ENCODE measurements around the gene SLC6A11. TPM values are rescaled to one million over a fixed set of nuclear protein-coding genes. Genes with fewer than 3 reads are reported as not detected.

SLC6A11 gene
- total RNA-seq, 2 experiments from 2014 or later: not detected

DNA sequence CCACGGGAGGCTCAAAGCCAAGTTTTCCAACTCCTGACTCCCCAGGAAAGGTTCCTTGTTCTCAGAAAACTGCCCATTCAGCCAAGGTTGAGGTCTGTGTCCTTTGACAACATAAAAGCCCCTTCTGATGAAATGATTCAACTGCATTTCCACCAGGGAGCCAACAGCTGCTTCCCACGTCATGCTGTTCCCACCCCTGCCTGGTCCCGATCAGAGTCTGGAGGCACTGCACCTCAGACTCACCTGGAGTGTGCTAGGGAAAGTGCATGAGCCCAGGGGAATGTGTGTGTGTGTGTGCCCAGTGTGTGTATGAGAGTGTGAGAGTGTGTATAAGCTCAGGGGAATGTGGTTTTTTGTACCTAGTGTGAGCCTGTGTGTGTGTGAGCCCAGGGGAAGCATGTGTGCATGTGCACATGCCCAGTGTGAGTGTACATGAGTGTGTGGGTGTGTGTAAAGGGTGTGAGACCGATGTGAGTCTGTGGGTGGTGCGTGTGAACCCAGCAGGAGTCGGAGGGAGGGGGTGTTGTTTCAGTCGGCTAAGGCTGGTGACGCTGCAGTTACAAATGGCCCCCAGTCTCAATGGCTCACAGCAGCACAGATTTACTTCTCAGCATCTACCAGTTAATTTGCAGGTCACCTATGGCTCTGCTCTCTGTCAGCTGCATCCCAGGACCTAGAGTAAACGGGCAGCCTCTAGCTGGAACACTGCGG, 156.2 kb downstream of the SLC6A11 start:
- intact Hi-C loops (cut with DNase I, micrococcal nuclease): no loop called here
- no peaks in the 10 kb centered on the region for H3K4me1 ChIP-seq (ENCODE audit: insufficient read depth, low read length)
- H3K27me3 ChIP-seq (ENCODE audit: control insufficient read depth in 1 of 2, insufficient read depth in 2 of 2, low read length in 2 of 2): peaks cover 4 to 8% of the 10 kb centered on the region in 2 experiments
- no peaks in the 10 kb centered on the region for H3K36me3 ChIP-seq (ENCODE audit: insufficient read depth, low read length)
- Mint-ChIP-seq H3K27ac (no peak overlapping the region), H3K4me1 (ENCODE audit: low read depth) (no peaks in the 10 kb centered on the region), H3K27me3 (peaks cover 41% of the 10 kb centered on the region), H3K4me3 (no peak overlapping the region), H3K9me3 (no peaks in the 10 kb centered on the region), H3K36me3 (ENCODE audit: low read depth) (no peaks in the 10 kb centered on the region)
- CTCF ChIA-PET: no interaction called here
- ATAC-seq (ENCODE audit: poor library complexity) (no peak), DNase-seq (no peak)
- TF ChIP-seq, protein P1, sequence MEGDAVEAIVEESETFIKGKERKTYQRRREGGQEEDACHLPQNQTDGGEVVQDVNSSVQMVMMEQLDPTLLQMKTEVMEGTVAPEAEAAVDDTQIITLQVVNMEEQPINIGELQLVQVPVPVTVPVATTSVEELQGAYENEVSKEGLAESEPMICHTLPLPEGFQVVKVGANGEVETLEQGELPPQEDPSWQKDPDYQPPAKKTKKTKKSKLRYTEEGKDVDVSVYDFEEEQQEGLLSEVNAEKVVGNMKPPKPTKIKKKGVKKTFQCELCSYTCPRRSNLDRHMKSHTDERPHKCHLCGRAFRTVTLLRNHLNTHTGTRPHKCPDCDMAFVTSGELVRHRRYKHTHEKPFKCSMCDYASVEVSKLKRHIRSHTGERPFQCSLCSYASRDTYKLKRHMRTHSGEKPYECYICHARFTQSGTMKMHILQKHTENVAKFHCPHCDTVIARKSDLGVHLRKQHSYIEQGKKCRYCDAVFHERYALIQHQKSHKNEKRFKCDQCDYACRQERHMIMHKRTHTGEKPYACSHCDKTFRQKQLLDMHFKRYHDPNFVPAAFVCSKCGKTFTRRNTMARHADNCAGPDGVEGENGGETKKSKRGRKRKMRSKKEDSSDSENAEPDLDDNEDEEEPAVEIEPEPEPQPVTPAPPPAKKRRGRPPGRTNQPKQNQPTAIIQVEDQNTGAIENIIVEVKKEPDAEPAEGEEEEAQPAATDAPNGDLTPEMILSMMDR (IDR thresholded peaks at IDR 0.05): no peak
- no peak overlapping the region for H3K4me3 ChIP-seq (ENCODE audit: low read length)
- H3K27ac ChIP-seq (ENCODE audit: low read depth in 1 of 2, low read length in 2 of 2): no peak overlapping the region
- no peaks in the 10 kb centered on the region for H3K9me3 ChIP-seq (ENCODE audit: control insufficient read depth in 1 of 2, insufficient read depth in 1 of 2, low read length in 2 of 2)
- POLR2A ChIA-PET: no interaction called here

DNA sequence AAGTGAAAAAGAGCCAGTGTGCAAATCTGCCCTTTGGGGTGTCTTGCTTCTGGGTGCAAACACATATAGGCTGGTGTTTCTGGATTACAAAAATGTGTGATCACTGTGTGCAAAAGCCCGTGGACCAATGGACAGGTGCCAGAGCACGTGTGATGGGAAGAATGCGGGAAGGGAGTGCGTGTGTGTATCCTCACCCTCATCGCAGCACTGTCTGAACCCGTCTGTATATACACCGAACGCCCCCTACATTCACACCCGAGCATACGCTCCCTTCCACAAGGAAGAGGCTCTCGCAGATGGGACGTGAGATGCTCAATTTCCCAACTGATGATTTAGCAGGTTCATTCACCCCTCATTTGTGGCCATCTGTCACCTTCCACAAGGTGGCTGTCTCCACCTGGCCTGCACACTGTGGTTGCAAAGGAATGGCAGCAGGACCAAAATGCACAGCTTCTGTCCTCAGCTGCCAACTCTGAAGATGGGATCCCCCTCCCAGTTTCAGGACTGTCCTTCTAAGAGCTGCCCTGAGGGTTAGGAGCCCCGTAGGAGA, 157.1 kb downstream of the SLC6A11 start:
- intact Hi-C loops (cut with DNase I, micrococcal nuclease): no loop called here
- Mint-ChIP-seq H3K27me3 (peaks cover 48% of the 10 kb centered on the region), H3K4me3 (no peak overlapping the region), H3K9me3 (no peaks in the 10 kb centered on the region), H3K27ac (no peak overlapping the region), H3K4me1 (ENCODE audit: low read depth) (no peaks in the 10 kb centered on the region), H3K36me3 (ENCODE audit: low read depth) (no peaks in the 10 kb centered on the region)
- ChIA-PET POLR2A (no interaction called here), CTCF (no interaction called here)
- TF ChIP-seq, protein P1 (IDR thresholded peaks at IDR 0.05): no peak
- no peaks in the 10 kb centered on the region for H3K9me3 ChIP-seq (ENCODE audit: control insufficient read depth in 1 of 2, insufficient read depth in 1 of 2, low read length in 2 of 2)
- peaks cover 4 to 8% of the 10 kb centered on the region in 2 experiments for H3K27me3 ChIP-seq (ENCODE audit: control insufficient read depth in 1 of 2, insufficient read depth in 2 of 2, low read length in 2 of 2)
- H3K4me3 ChIP-seq (ENCODE audit: low read length): no peak overlapping the region
- no peak for ATAC-seq (ENCODE audit: poor library complexity)
- no peak for DNase-seq
- no peaks in the 10 kb centered on the region for H3K36me3 ChIP-seq (ENCODE audit: insufficient read depth, low read length)
- H3K4me1 ChIP-seq (ENCODE audit: insufficient read depth, low read length): no peaks in the 10 kb centered on the region
- H3K27ac ChIP-seq (ENCODE audit: low read depth in 1 of 2, low read length in 2 of 2): no peak overlapping the region

DNA sequence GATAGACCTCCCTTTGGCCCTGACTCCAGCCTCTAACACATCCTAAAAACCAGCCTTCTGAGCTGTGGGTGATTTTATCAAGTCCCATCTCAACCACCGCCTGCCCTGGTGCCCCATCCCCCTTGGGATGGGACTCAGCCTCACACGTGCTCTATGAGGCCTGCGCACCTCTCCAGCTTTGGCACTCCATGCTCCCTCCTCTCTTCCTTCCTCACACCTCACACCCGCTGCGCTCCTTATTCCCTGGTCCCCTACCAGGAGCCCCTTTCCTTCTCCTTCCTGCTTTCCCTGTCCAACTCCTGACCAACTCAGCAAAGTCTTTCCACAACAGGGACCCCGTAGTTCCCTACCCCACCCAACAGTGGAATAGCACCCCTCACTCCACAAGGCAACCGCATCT, 158.1 kb downstream of the SLC6A11 start:
- ChIA-PET POLR2A (no interaction called here), CTCF (no interaction called here)
- H3K27ac ChIP-seq (ENCODE audit: low read depth in 1 of 2, low read length in 2 of 2): no peak overlapping the region
- no peak overlapping the region for H3K4me3 Mint-ChIP-seq
- no peak for ATAC-seq (ENCODE audit: poor library complexity)
- no peaks in the 10 kb centered on the region for H3K36me3 Mint-ChIP-seq (ENCODE audit: low read depth)
- H3K4me3 ChIP-seq (ENCODE audit: low read length): no peak overlapping the region
- H3K9me3 ChIP-seq (ENCODE audit: control insufficient read depth in 1 of 2, insufficient read depth in 1 of 2, low read length in 2 of 2): no peaks in the 10 kb centered on the region
- H3K36me3 ChIP-seq (ENCODE audit: insufficient read depth, low read length): no peaks in the 10 kb centered on the region
- no peaks in the 10 kb centered on the region for H3K4me1 Mint-ChIP-seq (ENCODE audit: low read depth)
- H3K27me3 Mint-ChIP-seq: peaks cover 45% of the 10 kb centered on the region
- DNase-seq: no peak
- intact Hi-C loops (cut with DNase I, micrococcal nuclease): no loop called here
- H3K27ac Mint-ChIP-seq: no peak overlapping the region
- H3K9me3 Mint-ChIP-seq: no peaks in the 10 kb centered on the region
- TF ChIP-seq, protein P1 (IDR thresholded peaks at IDR 0.05): no peak
- peaks cover 4 to 8% of the 10 kb centered on the region in 2 experiments for H3K27me3 ChIP-seq (ENCODE audit: control insufficient read depth in 1 of 2, insufficient read depth in 2 of 2, low read length in 2 of 2)
- no peaks in the 10 kb centered on the region for H3K4me1 ChIP-seq (ENCODE audit: insufficient read depth, low read length)

Data from CD4-positive, alpha-beta T cell (primary cell).